SK-N-SH (cell line): ENCODE measurements around the gene DNMBP. TPM values are rescaled to one million over a fixed set of nuclear protein-coding genes. Genes with fewer than 3 reads are reported as not detected.

Experiments
- CTCF ChIA-PET: fragments of 300-600, 350-600 bp; formaldehyde crosslinking; extraction: SDS; loops from one replicate; lab custom pipeline; 2021; lab: Yijun Ruan, JAX
- POLR2A ChIA-PET: fragments of 350-600 bp; sonication (Branson Sonifier 250); formaldehyde crosslinking; extraction: SDS; loops from one replicate; lab custom pipeline; 2020; ENCODE audit warnings: antibody characterized with exemption, inconsistent platforms; lab: Yijun Ruan, JAX
- DNase-seq: peaks from one replicate; pipeline ENCODE4 v3.0.0; 2012
- H2AFZ ChIP-seq: fragments of 200-600 bp; sonication (generic); 2 replicates; pipeline ENCODE4 v1.8.1; 2016; ENCODE audit warnings: antibody characterized with exemption, mild to moderate bottlenecking, low read depth
- H3F3A ChIP-seq: fragments of 200-600 bp; sonication (generic); replicated peaks from 2 replicates; pipeline ENCODE3; 2016; ENCODE audit warnings: antibody characterized with exemption, mild to moderate bottlenecking; ENCODE audit not compliant: insufficient read depth
- H3K27ac ChIP-seq, 2 experiments: fragments of 200-500 bp in 1 of 2; fragments of 200-600 bp in 1 of 2; sonication (Bioruptor generic) in 1 of 2; sonication (generic), shearing (Covaris generic) in 1 of 2; 2 replicates each; pipeline versions ENCODE4 v1.5.1 to v1.6.1; 2014 to 2016; ENCODE audit warnings: low read depth in 2 of 2, inconsistent platforms in 1 of 2, low read length in 1 of 2, mild to moderate bottlenecking in 1 of 2, mixed read lengths in 1 of 2
- H3K27me3 ChIP-seq: fragments of 200-600 bp; sonication (generic), shearing (Covaris generic); 2 replicates; pipeline ENCODE4 v1.6.1; 2016; ENCODE audit warnings: mixed run types; ENCODE audit not compliant: insufficient read depth
- H3K36me3 ChIP-seq, 2 experiments: fragments of 200-500 bp in 1 of 2; fragments of 200-600 bp in 1 of 2; sonication (Bioruptor generic) in 1 of 2; sonication (generic) in 1 of 2; replicated peaks in 1 of 2; 2 replicates each; pipeline versions ENCODE3 to v1.5.1; 2014 to 2016; ENCODE audit warnings: low read length in 1 of 2, mild to moderate bottlenecking in 1 of 2; ENCODE audit not compliant: insufficient read depth in 2 of 2, control insufficient read depth in 1 of 2
- H3K4me1 ChIP-seq, 2 experiments: fragments of 200-500 bp in 1 of 2; fragments of 200-600 bp in 1 of 2; sonication (Bioruptor generic) in 1 of 2; sonication (generic), shearing (Covaris generic) in 1 of 2; 2 replicates each; pipeline versions ENCODE4 v1.5.1 to v1.6.1; 2014 to 2016; ENCODE audit warnings: low read depth in 1 of 2, low read length in 1 of 2, mixed run types in 1 of 2; ENCODE audit not compliant: insufficient read depth in 2 of 2, control insufficient read depth in 1 of 2
- H3K4me2 ChIP-seq: fragments of 200-600 bp; sonication (generic), shearing (Covaris generic); 2 replicates; pipeline ENCODE4 v1.6.1; 2017; ENCODE audit warnings: mixed run types
- H3K4me3 ChIP-seq, 2 experiments: fragments of 200-500 bp in 1 of 2; fragments of 200-600 bp in 1 of 2; sonication (Bioruptor generic) in 1 of 2; sonication (generic), shearing (Covaris generic) in 1 of 2; 2 replicates each; pipeline versions ENCODE4 v1.5.1 to v1.8.1; 2014 to 2016; ENCODE audit warnings: low read depth in 2 of 2, inconsistent platforms in 1 of 2, low read length in 1 of 2, mild to moderate bottlenecking in 1 of 2, mixed read lengths in 1 of 2, moderate library complexity in 1 of 2
- H3K79me2 ChIP-seq: fragments of 200-600 bp; sonication (generic); 2 replicates; pipeline ENCODE4 v1.8.1; 2017; ENCODE audit warnings: mild to moderate bottlenecking; ENCODE audit not compliant: insufficient read depth
- H3K9ac ChIP-seq: fragments of 200-600 bp; sonication (generic); 2 replicates; pipeline ENCODE4 v1.6.1; 2017; ENCODE audit warnings: mixed run types
- H3K9me2 ChIP-seq: fragments of 200-600 bp; sonication (generic); 2 replicates; pipeline ENCODE4 v1.6.1; 2017; ENCODE audit warnings: mixed run types
- H3K9me3 ChIP-seq: fragments of 200-600 bp; sonication (generic); 2 replicates; pipeline ENCODE4 v1.6.1; 2017; ENCODE audit warnings: mixed run types, mild to moderate bottlenecking, moderate library complexity
- H4K20me1 ChIP-seq: fragments of 200-600 bp; sonication (generic); 2 replicates; pipeline ENCODE4 v1.6.1; 2017; ENCODE audit warnings: mild to moderate bottlenecking, mixed run types; ENCODE audit not compliant: insufficient read depth
- FOSL2 ChIP-seq: IDR thresholded peaks from 2 replicates; pipeline ENCODE4 v1.4.0; 2012; ENCODE audit warnings: low read depth, mild to moderate bottlenecking, moderate library complexity, borderline replicate concordance
- FOXJ3 ChIP-seq: sonication (generic); formaldehyde crosslinking; IDR thresholded peaks from 2 replicates; pipeline ENCODE4 v1.5.1; 2020; ENCODE audit warnings: mild to moderate bottlenecking, missing genetic modification reagents
- NRF1 ChIP-seq: IDR thresholded peaks from 2 replicates; pipeline ENCODE4 v1.6.1; 2012; ENCODE audit warnings: low read depth, mild to moderate bottlenecking, low read length
- RAD21 ChIP-seq: IDR thresholded peaks from 2 replicates; pipeline ENCODE4 v1.6.1; 2012; ENCODE audit warnings: mild to moderate bottlenecking, low read length
- RXRA ChIP-seq: IDR thresholded peaks from 2 replicates; pipeline ENCODE4 v1.4.0; 2012; ENCODE audit warnings: low read depth, mild to moderate bottlenecking, borderline replicate concordance
- TEAD4 ChIP-seq: IDR thresholded peaks from 2 replicates; pipeline ENCODE4 v1.4.0; 2012; ENCODE audit warnings: mild to moderate bottlenecking, borderline replicate concordance; ENCODE audit not compliant: insufficient read depth
- YY1 ChIP-seq: IDR thresholded peaks from 2 replicates; pipeline ENCODE4 v1.4.0; 2012; ENCODE audit warnings: low read depth, mild to moderate bottlenecking
- WGBS: methylation state at CpG from one replicate; pipeline ENCODE4 v1.1.6; 2017; ENCODE audit warnings: low lambda C conversion rate; 5-methylcytosine and 5-hydroxymethylcytosine counted together
- polyA plus RNA-seq, 3 experiments: library from polyadenylated mRNA; depleted of rRNA; stranded (reverse); fragments of >200 nt; gene quantifications; 2 replicates each; pipeline ENCODE4 v1.2.3, GENCODE V29; 2012
- TF ChIP-seq, protein P1 (sequence below): IDR thresholded peaks from 2 replicates; pipeline ENCODE4 v1.6.1; 2012; ENCODE audit warnings: mild to moderate bottlenecking, low read depth, low read length, moderate library complexity
- TF ChIP-seq, protein P2 (sequence below): IDR thresholded peaks from 2 replicates; pipeline ENCODE4 v1.4.0; 2012; ENCODE audit warnings: low read depth, borderline replicate concordance

DNMBP gene
- polyA plus RNA-seq, 1 of the 3 experiments (the other 2 are of a cell fraction): 40.2 TPM

DNA sequence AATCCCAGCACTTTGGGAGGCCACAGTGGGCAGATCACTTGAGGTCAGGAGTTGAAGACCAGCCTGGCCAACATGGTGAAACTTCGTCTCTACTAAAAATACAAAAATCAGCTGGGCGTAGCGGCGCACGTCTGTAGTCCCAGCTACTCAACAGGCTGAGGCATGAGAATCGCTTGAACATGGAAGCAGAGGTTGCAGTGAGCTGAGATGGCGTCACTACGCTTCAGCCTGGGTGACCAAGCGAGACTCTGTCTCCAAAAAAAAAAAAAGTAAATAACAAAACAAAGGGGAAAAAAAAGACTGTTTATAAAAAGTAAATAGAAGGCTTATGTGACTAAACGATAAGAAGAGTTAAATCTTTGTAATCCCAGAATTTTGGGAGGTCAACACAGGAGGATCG, 15.0 kb upstream of the DNMBP start:
- Histone ChIP-seq H3K79me2 (no peaks in the 10 kb centered on the region), H3K27me3 (no peaks in the 10 kb centered on the region), H3F3A (no peaks in the 10 kb centered on the region), H3K27ac (no peak overlapping the region), H3K9me2 (no peaks in the 10 kb centered on the region), H3K4me1 (peaks cover 0 to 5% of the 10 kb centered on the region in 2 experiments; a peak in 1 of 4 replicates), H3K4me2 (no peak overlapping the region), H3K9ac (no peak overlapping the region), H3K36me3 (no peaks in the 10 kb centered on the region), H3K9me3 (no peaks in the 10 kb centered on the region), H4K20me1 (no peaks in the 10 kb centered on the region), H3K4me3 (no peak overlapping the region), H2AFZ (no peak overlapping the region)
- TF ChIP-seq NRF1 (no peak), YY1 (no peak), FOSL2 (no peak), FOXJ3 (CRISPR knock-in tag) (no peak), RAD21 (no peak), RXRA (no peak), TEAD4 (no peak)
- TF ChIP-seq, protein P1, sequence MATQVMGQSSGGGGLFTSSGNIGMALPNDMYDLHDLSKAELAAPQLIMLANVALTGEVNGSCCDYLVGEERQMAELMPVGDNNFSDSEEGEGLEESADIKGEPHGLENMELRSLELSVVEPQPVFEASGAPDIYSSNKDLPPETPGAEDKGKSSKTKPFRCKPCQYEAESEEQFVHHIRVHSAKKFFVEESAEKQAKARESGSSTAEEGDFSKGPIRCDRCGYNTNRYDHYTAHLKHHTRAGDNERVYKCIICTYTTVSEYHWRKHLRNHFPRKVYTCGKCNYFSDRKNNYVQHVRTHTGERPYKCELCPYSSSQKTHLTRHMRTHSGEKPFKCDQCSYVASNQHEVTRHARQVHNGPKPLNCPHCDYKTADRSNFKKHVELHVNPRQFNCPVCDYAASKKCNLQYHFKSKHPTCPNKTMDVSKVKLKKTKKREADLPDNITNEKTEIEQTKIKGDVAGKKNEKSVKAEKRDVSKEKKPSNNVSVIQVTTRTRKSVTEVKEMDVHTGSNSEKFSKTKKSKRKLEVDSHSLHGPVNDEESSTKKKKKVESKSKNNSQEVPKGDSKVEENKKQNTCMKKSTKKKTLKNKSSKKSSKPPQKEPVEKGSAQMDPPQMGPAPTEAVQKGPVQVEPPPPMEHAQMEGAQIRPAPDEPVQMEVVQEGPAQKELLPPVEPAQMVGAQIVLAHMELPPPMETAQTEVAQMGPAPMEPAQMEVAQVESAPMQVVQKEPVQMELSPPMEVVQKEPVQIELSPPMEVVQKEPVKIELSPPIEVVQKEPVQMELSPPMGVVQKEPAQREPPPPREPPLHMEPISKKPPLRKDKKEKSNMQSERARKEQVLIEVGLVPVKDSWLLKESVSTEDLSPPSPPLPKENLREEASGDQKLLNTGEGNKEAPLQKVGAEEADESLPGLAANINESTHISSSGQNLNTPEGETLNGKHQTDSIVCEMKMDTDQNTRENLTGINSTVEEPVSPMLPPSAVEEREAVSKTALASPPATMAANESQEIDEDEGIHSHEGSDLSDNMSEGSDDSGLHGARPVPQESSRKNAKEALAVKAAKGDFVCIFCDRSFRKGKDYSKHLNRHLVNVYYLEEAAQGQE: no peak
- TF ChIP-seq, protein P2, sequence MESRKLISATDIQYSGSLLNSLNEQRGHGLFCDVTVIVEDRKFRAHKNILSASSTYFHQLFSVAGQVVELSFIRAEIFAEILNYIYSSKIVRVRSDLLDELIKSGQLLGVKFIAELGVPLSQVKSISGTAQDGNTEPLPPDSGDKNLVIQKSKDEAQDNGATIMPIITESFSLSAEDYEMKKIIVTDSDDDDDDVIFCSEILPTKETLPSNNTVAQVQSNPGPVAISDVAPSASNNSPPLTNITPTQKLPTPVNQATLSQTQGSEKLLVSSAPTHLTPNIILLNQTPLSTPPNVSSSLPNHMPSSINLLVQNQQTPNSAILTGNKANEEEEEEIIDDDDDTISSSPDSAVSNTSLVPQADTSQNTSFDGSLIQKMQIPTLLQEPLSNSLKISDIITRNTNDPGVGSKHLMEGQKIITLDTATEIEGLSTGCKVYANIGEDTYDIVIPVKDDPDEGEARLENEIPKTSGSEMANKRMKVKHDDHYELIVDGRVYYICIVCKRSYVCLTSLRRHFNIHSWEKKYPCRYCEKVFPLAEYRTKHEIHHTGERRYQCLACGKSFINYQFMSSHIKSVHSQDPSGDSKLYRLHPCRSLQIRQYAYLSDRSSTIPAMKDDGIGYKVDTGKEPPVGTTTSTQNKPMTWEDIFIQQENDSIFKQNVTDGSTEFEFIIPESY: no peak
- 84% methylated on average over 11 of the region's 11 CpGs for WGBS
- DNase-seq: no peak
- POLR2A ChIA-PET: no interaction called here
- CTCF ChIA-PET: interaction anchor here (1.5 to 4.2 kb wide), 2 partner anchors 21 to 179 kb away, joined by 6 to 16 read pairs; no protein-coding TSS in a partner anchor

DNA sequence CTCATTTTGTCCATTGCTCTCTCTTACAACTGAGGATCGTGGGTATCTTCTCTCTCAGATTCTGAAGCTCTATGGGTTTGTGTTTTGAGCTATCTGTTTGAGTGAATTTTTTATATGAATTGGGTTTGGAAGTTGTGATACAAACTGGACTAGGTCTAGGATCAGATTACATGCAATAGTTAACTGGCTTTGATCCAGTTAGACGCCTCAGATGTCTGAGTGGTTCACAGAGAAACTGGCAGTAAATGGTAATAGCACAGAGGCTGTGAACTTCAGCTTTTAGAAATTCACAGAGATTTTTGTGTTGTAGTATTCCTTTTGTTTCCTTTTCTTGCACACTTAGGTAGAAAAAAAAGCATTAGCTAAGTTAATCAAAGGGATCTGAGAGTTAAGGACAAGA, 12.7 kb upstream of the DNMBP start:
- H3K27me3 ChIP-seq: no peaks in the 10 kb centered on the region
- no peak overlapping the region for H2AFZ ChIP-seq
- no peak overlapping the region for H3K4me3 ChIP-seq
- DNase-seq: no peak
- no peaks in the 10 kb centered on the region for H4K20me1 ChIP-seq
- no peak overlapping the region for H3K27ac ChIP-seq
- WGBS: 52% methylated on average over 2 of the region's 2 CpGs
- ChIA-PET POLR2A (no interaction called here), CTCF (interaction anchor here (2.2 to 3.7 kb wide), 2 partner anchors 13 to 177 kb away, joined by 14 to 25 read pairs; partner anchors contain the start of gene DNMBP)
- no peaks in the 10 kb centered on the region for H3K9me2 ChIP-seq
- H3K79me2 ChIP-seq: no peaks in the 10 kb centered on the region
- peaks cover 0 to 5% of the 10 kb centered on the region in 2 experiments; a peak in 1 of 4 replicates for H3K4me1 ChIP-seq
- H3K4me2 ChIP-seq: no peak overlapping the region
- no peaks in the 10 kb centered on the region for H3F3A ChIP-seq
- no peaks in the 10 kb centered on the region for H3K9me3 ChIP-seq
- H3K9ac ChIP-seq: no peak overlapping the region
- TF ChIP-seq, protein P2: no peak
- TF ChIP-seq, all 33 proteins: peak for 0
- no peaks in the 10 kb centered on the region for H3K36me3 ChIP-seq
